K562 (cell line): ENCODE data around the gene LAMTOR5. TPM values are rescaled to one million over a fixed set of nuclear protein-coding genes. Genes with fewer than 3 reads are reported as not detected.

Experiments used
- EWSR1 ChIP-seq: fragments of 450-650 bp; IDR thresholded peaks from 2 replicates; pipeline ENCODE4 v1.6.1; 2018; ENCODE audit warnings: borderline replicate concordance, mild to moderate bottlenecking, low read depth, moderate library complexity; ENCODE audit not compliant: partially characterized antibody
- RBM14 ChIP-seq: fragments of 200-400 bp; formaldehyde crosslinking; IDR thresholded peaks from 2 replicates; pipeline ENCODE4 v1.6.1; 2018; ENCODE audit warnings: low read depth, mild to moderate bottlenecking, low read length, moderate library complexity, borderline replicate concordance; ENCODE audit not compliant: insufficient read depth
- SMAD4 ChIP-seq: fragments of 250-450 bp; sonication (Bioruptor Pico); conservative IDR thresholded peaks from 2 replicates; pipeline ENCODE4 v1.8.0; 2021; ENCODE audit warnings: inconsistent platforms, mild to moderate bottlenecking, moderate library complexity
- polyA plus RNA-seq, 8 experiments: library from polyadenylated mRNA; depleted of rRNA in 4 of 8; stranded (reverse) in 5 of 8; unstranded in 3 of 8; fragments of >200 nt; fragmentation: Nextera tagmentation in 2 of 8; fragmentation: Illumina TruSeq in 1 of 8; extraction: Ambion mirVana in 2 of 8; extraction: Trizol in 1 of 8; gene quantifications; 2 replicates each; pipeline versions ENCODE4 v1.2.1 to v1.2.3, GENCODE V29; 2011 to 2014; ENCODE audit warnings: inconsistent platforms in 1 of 8, missing spikeins in 1 of 8
- total RNA-seq, 7 experiments: library from RNA; depleted of rRNA in 6 of 7; stranded (reverse); fragments of >200 nt in 6 of 7; fragmentation: Illumina TruSeq in 2 of 7; extraction: Trizol in 2 of 7; gene quantifications; 2 replicates each; pipeline versions ENCODE4 v1.2.1 to v1.2.3, GENCODE V29; 2011 to 2021; ENCODE audit warnings: low replicate concordance in 1 of 7
- TF ChIP-seq, protein P1 (sequence below): IDR thresholded peaks from 2 replicates; pipeline ENCODE4 v1.6.1; 2012; ENCODE audit warnings: low read depth, low read length, improper control_type of control experiment, borderline replicate concordance
- TF ChIP-seq, protein P2 (sequence below): fragments of 450-650 bp; IDR thresholded peaks from 2 replicates; pipeline ENCODE4 v1.7.0; 2016; ENCODE audit warnings: borderline replicate concordance
- TF ChIP-seq, protein P3 (sequence below), 2 experiments: fragments of 450-650 bp; IDR thresholded peaks; 2 replicates each; pipeline ENCODE4 v1.6.1; 2016; ENCODE audit warnings: mild to moderate bottlenecking in 2 of 2, borderline replicate concordance in 1 of 2, low read depth in 1 of 2, moderate library complexity in 1 of 2
- TF ChIP-seq, protein P4 (sequence below): sonication (generic); formaldehyde crosslinking; IDR thresholded peaks from 2 replicates; pipeline ENCODE4 v1.8.0; 2022; ENCODE audit warnings: mild to moderate bottlenecking, missing genetic modification reagents

Gene LAMTOR5
- total and polyA plus RNA-seq, 9 of the 15 experiments (the other 6 are each of a cell fraction or from before 2014, with no cell fraction given), result 118 to 712 (median 241) TPM

DNA sequence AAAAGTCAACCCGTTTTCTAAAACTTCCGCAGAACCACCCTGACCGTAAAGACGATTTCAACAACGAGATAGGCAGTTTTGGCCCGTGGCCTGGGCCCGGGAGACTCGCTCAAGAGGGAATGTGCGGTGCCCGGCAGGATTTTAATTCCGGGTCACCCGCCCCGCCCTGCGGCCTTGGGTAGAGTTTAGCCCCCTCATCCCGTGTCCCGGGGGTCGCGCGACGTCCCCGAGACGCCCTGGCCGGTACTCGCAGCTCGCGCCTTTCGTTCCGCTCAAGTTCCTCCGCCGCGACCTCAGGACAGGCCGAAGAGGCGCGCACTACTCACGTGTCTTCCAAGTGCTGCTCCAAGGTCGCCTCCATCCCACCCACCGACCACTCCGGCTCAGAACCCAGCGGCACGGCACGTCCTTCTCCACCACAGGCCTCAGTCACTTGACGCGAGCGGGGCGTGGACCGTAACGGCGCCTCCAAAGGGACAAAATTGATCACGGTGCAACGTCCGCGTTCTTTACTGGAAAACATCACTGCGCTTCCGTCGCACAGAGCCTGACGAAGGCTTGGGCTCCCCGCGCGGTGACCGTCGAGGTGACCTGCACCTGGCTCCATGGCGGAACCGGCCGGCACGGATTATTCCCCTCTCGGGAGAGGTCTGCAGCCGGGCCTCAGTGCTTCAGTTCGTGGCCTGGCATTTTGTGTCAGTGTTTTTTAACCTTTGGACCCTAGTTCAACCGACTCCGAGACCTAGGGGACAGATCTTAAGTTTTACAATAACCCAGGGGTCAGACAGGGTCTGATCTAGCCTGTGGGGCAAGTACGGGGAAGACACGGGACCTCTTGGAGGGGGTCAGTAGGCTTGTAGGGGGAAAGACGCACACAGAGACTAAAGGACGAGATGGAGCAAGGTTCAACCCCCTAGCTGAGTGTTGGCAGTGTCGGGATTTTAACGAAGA is at the start of gene LAMTOR5 (continued):
- TF ChIP-seq EWSR1, result no peak
- TF ChIP-seq, protein P1, sequence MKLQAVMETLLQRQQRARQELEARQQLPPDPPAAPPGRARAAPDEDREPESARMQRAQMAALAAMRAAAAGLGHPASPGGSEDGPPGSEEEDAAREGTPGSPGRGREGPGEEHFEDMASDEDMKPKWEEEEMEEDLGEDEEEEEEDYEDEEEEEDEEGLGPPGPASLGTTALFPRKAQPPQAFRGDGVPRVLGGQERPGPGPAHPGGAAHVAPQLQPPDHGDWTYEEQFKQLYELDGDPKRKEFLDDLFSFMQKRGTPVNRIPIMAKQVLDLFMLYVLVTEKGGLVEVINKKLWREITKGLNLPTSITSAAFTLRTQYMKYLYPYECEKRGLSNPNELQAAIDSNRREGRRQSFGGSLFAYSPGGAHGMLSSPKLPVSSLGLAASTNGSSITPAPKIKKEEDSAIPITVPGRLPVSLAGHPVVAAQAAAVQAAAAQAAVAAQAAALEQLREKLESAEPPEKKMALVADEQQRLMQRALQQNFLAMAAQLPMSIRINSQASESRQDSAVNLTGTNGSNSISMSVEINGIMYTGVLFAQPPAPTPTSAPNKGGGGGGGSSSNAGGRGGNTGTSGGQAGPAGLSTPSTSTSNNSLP, result no peak
- TF ChIP-seq SMAD4 (CRISPR knock-in tag), result no peak; the same call in 1 of the 2 replicates
- TF ChIP-seq RBM14, result no peak
- TF ChIP-seq, protein P2, sequence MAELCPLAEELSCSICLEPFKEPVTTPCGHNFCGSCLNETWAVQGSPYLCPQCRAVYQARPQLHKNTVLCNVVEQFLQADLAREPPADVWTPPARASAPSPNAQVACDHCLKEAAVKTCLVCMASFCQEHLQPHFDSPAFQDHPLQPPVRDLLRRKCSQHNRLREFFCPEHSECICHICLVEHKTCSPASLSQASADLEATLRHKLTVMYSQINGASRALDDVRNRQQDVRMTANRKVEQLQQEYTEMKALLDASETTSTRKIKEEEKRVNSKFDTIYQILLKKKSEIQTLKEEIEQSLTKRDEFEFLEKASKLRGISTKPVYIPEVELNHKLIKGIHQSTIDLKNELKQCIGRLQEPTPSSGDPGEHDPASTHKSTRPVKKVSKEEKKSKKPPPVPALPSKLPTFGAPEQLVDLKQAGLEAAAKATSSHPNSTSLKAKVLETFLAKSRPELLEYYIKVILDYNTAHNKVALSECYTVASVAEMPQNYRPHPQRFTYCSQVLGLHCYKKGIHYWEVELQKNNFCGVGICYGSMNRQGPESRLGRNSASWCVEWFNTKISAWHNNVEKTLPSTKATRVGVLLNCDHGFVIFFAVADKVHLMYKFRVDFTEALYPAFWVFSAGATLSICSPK, result no peak
- TF ChIP-seq, protein P3, sequence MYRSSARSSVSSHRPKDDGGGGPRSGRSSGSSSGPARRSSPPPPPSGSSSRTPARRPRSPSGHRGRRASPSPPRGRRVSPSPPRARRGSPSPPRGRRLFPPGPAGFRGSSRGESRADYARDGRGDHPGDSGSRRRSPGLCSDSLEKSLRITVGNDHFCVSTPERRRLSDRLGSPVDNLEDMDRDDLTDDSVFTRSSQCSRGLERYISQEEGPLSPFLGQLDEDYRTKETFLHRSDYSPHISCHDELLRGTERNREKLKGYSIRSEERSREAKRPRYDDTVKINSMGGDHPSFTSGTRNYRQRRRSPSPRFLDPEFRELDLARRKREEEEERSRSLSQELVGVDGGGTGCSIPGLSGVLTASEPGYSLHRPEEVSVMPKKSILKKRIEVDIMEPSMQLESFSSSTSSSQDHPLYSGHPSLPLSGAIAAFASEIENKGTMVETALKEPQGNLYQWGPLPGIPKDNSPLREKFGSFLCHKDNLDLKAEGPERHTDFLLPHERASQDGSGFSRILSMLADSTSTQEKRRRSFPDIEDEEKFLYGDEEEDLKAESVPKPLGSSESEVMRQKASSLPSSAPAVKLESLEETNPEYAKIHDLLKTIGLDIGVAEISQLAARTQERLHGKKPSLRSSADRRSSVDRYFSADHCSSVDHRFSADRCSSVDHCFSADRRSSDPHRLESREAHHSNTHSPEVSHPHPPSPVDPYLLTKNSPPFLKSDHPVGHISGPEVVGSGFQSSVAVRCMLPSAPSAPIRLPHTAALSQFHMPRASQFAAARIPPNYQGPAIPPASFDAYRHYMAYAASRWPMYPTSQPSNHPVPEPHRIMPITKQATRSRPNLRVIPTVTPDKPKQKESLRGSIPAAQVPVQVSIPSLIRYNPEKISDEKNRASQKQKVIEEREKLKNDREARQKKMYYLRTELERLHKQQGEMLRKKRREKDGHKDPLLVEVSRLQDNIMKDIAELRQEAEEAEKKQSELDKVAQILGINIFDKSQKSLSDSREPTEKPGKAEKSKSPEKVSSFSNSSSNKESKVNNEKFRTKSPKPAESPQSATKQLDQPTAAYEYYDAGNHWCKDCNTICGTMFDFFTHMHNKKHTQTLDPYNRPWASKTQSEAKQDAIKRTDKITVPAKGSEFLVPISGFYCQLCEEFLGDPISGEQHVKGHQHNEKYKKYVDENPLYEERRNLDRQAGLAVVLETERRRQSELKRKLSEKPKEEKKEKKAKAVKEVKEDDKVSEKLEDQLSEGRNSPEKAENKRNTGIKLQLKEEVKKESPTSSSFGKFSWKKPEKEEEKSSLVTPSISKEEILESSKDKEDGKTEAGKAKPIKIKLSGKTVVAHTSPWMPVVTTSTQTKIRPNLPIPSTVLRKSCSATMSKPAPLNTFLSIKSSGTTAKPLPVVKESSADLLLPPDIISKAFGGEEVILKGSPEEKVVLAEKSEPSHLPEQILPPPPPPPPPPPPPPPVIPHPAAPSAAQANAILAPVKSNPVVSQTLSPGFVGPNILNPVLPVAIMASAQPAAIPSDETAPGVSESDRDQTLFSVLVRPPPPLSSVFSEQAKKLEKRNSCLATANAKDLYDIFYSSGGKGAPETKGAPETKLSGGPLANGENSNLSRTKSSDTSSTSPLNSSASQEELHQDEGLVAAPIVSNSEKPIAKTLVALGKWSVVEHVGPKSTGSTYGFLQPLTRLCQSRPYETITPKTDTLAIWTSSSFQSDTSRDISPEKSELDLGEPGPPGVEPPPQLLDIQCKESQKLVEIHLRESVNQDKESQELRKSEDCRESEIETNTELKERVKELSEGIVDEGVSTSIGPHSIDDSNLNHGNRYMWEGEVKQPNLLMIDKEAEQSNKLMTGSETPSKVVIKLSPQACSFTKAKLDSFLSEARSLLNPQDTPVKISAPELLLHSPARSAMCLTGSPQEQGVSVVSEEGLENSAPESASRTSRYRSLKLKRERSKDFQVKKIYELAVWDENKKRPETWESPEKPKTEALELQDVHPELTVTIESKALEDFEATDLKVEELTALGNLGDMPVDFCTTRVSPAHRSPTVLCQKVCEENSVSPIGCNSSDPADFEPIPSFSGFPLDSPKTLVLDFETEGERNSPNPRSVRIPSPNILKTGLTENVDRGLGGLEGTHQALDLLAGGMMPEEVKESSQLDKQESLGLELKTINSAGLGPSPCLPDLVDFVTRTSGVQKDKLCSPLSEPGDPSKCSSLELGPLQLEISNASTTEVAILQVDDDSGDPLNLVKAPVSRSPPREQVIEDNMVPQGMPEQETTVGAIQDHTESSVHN (IDR thresholded peaks at IDR 0.05; ENCODE audit: borderline replicate concordance in 1 of 2, low read depth in 1 of 2), result 0 out of 4 replicates have a peak, but pooled peaks of 1 of the 2 experiments have one; percentile 42
- TF ChIP-seq, protein P4, sequence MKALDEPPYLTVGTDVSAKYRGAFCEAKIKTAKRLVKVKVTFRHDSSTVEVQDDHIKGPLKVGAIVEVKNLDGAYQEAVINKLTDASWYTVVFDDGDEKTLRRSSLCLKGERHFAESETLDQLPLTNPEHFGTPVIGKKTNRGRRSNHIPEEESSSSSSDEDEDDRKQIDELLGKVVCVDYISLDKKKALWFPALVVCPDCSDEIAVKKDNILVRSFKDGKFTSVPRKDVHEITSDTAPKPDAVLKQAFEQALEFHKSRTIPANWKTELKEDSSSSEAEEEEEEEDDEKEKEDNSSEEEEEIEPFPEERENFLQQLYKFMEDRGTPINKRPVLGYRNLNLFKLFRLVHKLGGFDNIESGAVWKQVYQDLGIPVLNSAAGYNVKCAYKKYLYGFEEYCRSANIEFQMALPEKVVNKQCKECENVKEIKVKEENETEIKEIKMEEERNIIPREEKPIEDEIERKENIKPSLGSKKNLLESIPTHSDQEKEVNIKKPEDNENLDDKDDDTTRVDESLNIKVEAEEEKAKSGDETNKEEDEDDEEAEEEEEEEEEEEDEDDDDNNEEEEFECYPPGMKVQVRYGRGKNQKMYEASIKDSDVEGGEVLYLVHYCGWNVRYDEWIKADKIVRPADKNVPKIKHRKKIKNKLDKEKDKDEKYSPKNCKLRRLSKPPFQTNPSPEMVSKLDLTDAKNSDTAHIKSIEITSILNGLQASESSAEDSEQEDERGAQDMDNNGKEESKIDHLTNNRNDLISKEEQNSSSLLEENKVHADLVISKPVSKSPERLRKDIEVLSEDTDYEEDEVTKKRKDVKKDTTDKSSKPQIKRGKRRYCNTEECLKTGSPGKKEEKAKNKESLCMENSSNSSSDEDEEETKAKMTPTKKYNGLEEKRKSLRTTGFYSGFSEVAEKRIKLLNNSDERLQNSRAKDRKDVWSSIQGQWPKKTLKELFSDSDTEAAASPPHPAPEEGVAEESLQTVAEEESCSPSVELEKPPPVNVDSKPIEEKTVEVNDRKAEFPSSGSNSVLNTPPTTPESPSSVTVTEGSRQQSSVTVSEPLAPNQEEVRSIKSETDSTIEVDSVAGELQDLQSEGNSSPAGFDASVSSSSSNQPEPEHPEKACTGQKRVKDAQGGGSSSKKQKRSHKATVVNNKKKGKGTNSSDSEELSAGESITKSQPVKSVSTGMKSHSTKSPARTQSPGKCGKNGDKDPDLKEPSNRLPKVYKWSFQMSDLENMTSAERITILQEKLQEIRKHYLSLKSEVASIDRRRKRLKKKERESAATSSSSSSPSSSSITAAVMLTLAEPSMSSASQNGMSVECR (CRISPR knock-in tag), result peak; percentile 99
